GM12864 (cell line): ENCODE data around the gene ZNF329.

ENCODE experiments used
- DNase-seq: peaks from one replicate; pipeline ENCODE4 v3.0.0-alpha.2; 2011; ENCODE audit warnings: low read depth
- H3K4me3 ChIP-seq: 2 replicates; pipeline ENCODE4 v1.5.1; 2011; ENCODE audit warnings: mild to moderate bottlenecking, low read depth, low read length, control low read depth
- TF ChIP-seq, protein P1 (sequence below): IDR thresholded peaks from 2 replicates; pipeline ENCODE4 v1.5.1; 2011; ENCODE audit warnings: low read depth, mild to moderate bottlenecking, moderate library complexity, low read length, control low read depth, inconsistent platforms; ENCODE audit errors: missing control alignments

The ZNF329 gene

DNA sequence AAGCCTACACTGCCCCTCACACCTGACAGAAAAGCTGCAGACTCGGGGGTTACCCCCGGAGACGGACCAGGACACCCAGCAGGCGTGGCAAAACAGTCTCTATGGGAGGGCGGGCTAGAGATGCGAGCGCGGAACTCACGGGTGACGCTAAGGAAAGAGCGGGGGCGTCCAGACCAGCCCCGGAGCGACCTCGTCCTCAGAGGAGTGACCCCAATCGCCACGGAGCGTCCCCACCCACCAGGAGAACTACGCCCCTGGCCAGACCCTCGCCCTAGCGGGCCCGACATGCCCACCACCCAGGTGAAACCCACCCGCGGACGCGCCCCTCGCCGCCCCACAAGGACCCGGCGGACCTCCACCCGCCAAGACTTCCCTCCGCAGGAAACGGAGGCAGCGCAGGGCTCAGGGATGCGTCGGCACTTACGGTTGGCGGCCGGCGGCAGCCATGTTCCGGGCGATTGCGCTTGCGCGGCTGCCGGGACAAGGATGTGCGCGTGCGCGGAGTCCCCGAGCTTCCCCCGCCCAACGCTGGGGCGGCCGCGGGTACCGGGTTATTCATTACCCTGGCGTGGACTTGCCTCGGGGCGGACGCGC is at the start of gene ZNF329:
TSS of gene ZNF329 (minus strand) at position 462 of the 594 bp plus-strand sequence. CDS start 21,286 bp downstream, outside the sequence.
- peak; percentile 53 for DNase-seq
- TF ChIP-seq, protein P1, sequence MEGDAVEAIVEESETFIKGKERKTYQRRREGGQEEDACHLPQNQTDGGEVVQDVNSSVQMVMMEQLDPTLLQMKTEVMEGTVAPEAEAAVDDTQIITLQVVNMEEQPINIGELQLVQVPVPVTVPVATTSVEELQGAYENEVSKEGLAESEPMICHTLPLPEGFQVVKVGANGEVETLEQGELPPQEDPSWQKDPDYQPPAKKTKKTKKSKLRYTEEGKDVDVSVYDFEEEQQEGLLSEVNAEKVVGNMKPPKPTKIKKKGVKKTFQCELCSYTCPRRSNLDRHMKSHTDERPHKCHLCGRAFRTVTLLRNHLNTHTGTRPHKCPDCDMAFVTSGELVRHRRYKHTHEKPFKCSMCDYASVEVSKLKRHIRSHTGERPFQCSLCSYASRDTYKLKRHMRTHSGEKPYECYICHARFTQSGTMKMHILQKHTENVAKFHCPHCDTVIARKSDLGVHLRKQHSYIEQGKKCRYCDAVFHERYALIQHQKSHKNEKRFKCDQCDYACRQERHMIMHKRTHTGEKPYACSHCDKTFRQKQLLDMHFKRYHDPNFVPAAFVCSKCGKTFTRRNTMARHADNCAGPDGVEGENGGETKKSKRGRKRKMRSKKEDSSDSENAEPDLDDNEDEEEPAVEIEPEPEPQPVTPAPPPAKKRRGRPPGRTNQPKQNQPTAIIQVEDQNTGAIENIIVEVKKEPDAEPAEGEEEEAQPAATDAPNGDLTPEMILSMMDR: no peak

DNA sequence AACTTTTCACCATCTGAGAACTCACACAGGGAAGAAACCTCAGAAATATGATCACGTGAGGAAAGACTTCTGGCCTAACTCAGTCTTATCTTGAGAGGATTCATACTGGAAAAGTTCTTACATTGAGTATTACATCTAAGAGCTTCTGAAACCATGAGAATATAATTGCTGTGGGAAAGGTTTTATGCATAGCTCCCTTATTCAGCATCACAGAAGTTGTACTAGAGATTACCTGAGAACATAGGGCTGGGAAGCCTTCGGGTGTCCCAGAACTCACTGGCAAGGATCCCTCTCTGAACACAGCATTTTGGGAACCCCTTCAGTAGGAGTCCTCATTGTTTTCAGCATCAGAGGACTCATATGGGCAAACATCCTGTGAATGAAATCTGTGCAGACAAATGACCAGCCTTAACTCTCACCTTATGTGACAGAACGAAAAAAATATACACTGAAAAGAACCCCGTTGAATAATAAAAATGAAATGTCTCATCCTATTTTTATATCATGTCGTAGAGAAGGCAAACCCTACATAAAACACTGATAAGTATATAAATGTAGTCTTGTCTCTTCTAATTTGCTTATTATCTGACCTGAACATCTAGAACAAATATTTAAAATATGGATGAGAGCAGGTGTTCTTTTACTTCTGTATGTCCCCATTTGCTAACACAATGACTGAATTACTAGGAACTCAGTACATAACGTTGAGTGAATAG is 46.5 kb upstream of the ZNF329 start:
- DNase-seq: no peak
- TF ChIP-seq, protein P1: no peak
- no peak overlapping the region for H3K4me3 ChIP-seq

More for the DNA sequence above, at the start of gene ZNF329:
- H3K4me3 ChIP-seq: peak within 1 kb of the TSS; percentile 60

DNA sequence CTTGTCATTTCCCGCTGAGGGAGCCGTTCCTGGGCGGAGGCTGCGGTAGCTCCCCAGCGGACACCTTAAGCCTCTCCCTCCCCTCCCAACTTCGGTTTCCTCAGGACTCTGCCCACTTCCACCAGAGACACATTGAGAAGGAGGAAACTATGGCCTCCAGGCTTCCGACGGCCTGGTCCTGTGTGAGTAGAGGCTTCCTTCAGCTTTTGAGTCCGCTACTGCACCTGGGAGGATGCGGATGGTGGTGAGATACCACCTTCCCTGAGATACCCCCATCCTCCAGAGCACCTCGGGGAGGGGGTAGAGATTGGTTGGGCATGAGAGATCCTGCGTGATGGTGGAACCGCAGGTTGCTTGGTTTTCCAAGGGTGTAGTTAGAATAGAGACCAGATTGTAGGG is 33.2 kb upstream of the ZNF329 start:
- no peak for DNase-seq
- TF ChIP-seq, protein P1: no peak
- peak overlapping the region; percentile 88 for H3K4me3 ChIP-seq

- TF ChIP-seq, protein P1: no peak
- H3K4me3 ChIP-seq: peak within 1 kb of the TSS; percentile 88
- DNase-seq: peak; percentile 75
These were observed 32.6 kb upstream of the ZNF329 start, which contains the start of gene ZNF274 for GRCh38 chr19:58182989-58183816. ZNF274 (plus strand) TSS chr19:58183061; CDS start chr19:58183966, 905 bp downstream.

GRCh38 chr19:58182577-58182988 is 32.0 kb upstream of the ZNF329 start:
- no peak for DNase-seq
- TF ChIP-seq, protein P1: no peak
- peak overlapping the region; percentile 88 for H3K4me3 ChIP-seq

- H3K4me3 ChIP-seq: peak overlapping the region; percentile 61
- TF ChIP-seq, protein P1: peak; percentile 65
- no peak for DNase-seq
These were observed 31.4 kb upstream of the ZNF329 start for GRCh38 chr19:58181902-58182576.
